GM11168 (cell line): ENCODE results near the gene FBXO42.
"Not testable (repeated sequence)": the region's sequence is repeated elsewhere in the genome, so short reads cannot be mapped to it uniquely, and the experiment has no call there.

Experiments used
- in situ Hi-C: fragments of 300-500 bp; cut with MboI; formaldehyde crosslinking; loops from one replicate; pipeline ENCODE4 v1.12.0; 2022; ENCODE audit warnings: low sequenced_read_pairs; ENCODE audit not compliant: unreplicated experiment

Gene FBXO42

GRCh38 chr1:16276302-16277030, 75.8 kb downstream of the FBXO42 start:
- in situ Hi-C loops, result no loop called here

GRCh38 chr1:16275591-16275990, 76.7 kb downstream of the FBXO42 start:
- in situ Hi-C loops, result no loop called here

- in situ Hi-C loops, result no loop called here
These were observed 84.5 kb downstream of the FBXO42 start for GRCh38 chr1:16267690-16268180.

GRCh38 chr1:16266411-16267118, 85.7 kb downstream of the FBXO42 start:
- in situ Hi-C loops, result no loop called here

- in situ Hi-C loops, result no loop called here
These were observed 90.2 kb downstream of the FBXO42 start for GRCh38 chr1:16262067-16262466.

- in situ Hi-C loops, result no loop called here
These were observed 91.5 kb downstream of the FBXO42 start for GRCh38 chr1:16260814-16261213.

- in situ Hi-C loops, result no loop called here
These were observed 93.6 kb downstream of the FBXO42 start for GRCh38 chr1:16258591-16259135.

- in situ Hi-C loops, result no loop called here
These were observed 94.3 kb downstream of the FBXO42 start for GRCh38 chr1:16257968-16258367.

- in situ Hi-C loops, result not testable (repeated sequence)
These were observed 94.7 kb downstream of the FBXO42 start for GRCh38 chr1:16257556-16257955.

- in situ Hi-C loops, result no loop called here
These were observed 95.8 kb downstream of the FBXO42 start for GRCh38 chr1:16256478-16256877.

GRCh38 chr1:16254263-16254928, 97.9 kb downstream of the FBXO42 start:
- in situ Hi-C loops, result no loop called here

GRCh38 chr1:16253332-16253922, 98.9 kb downstream of the FBXO42 start:
- in situ Hi-C loops, result no loop called here

GRCh38 chr1:16252912-16253311, 99.4 kb downstream of the FBXO42 start:
- in situ Hi-C loops, result no loop called here

- in situ Hi-C loops, result no loop called here
These were observed 100.9 kb downstream of the FBXO42 start for GRCh38 chr1:16251381-16251780.

GRCh38 chr1:16250524-16251251, 101.6 kb downstream of the FBXO42 start:
- in situ Hi-C loops, result no loop called here

- in situ Hi-C loops, result no loop called here
These were observed 102.6 kb downstream of the FBXO42 start for GRCh38 chr1:16249596-16250241.

GRCh38 chr1:16248603-16249516, 103.4 kb downstream of the FBXO42 start:
- in situ Hi-C loops, result no loop called here

- in situ Hi-C loops, result no loop called here
These were observed 104.3 kb downstream of the FBXO42 start for GRCh38 chr1:16248007-16248436.
